Stimulated activated effector memory CD8-positive, alpha-beta T cell treated with anti-CD3 and anti-CD28 coated beads, Interleukin-12 subunit alpha, Interleukin-12 subunit beta, amount 100 ng/mL, for 72 hours (primary cell): ENCODE data around the gene TNFSF9.
"Not testable (repeated sequence)": the region's sequence is repeated elsewhere in the genome, so short reads cannot be mapped to it uniquely, and the experiment has no call there.

Source experiments
- ATAC-seq: fragments of 150-1000 bp; cut with Tn5 transposase; 2 replicates; pipeline ENCODE4 v1.10.0; 2021
- DNase-seq, 2 donors: peaks; one replicate each; pipeline ENCODE4 v3.0.0; 2021 to 2022; ENCODE audit warnings: low spot score in 2 of 2
- H3K27ac Mint-ChIP-seq: one replicate; pipeline ENCODE4 v1.8.0; 2022; ENCODE audit warnings: mild to moderate bottlenecking, mixed read lengths
- H3K36me3 Mint-ChIP-seq: one replicate; pipeline ENCODE4 v1.8.0; 2022; ENCODE audit warnings: mild to moderate bottlenecking, mixed read lengths
- H3K4me1 Mint-ChIP-seq: one replicate; pipeline ENCODE4 v1.8.0; 2022; ENCODE audit warnings: mixed read lengths
- H3K4me3 Mint-ChIP-seq: one replicate; pipeline ENCODE4 v1.8.0; 2022; ENCODE audit warnings: mild to moderate bottlenecking, mixed read lengths
- H3K9me3 Mint-ChIP-seq: one replicate; pipeline ENCODE4 v1.8.0; 2022; ENCODE audit warnings: mixed read lengths

TNFSF9 gene

GRCh38 chr19:6535558-6536137, 4.8 kb downstream of the TNFSF9 start:
- peak overlapping the region; percentile 17 for H3K4me3 Mint-ChIP-seq
- H3K9me3 Mint-ChIP-seq: no peaks in the 10 kb centered on the region
- H3K36me3 Mint-ChIP-seq: peaks cover 60% of the 10 kb centered on the region
- DNase-seq (no peak), ATAC-seq (no peak)
- H3K27ac Mint-ChIP-seq: peak overlapping the region; percentile 85
- peaks cover 51% of the 10 kb centered on the region for H3K4me1 Mint-ChIP-seq

- Mint-ChIP-seq H3K4me3 (no peak overlapping the region), H3K36me3 (peaks cover 33% of the 10 kb centered on the region), H3K27ac (no peak overlapping the region), H3K4me1 (peaks cover 31% of the 10 kb centered on the region), H3K9me3 (no peaks in the 10 kb centered on the region)
- ATAC-seq: no peak
- no peak for DNase-seq
These were observed 8.7 kb downstream of the TNFSF9 start for GRCh38 chr19:6539514-6539913.

- H3K4me1 Mint-ChIP-seq: peaks cover 21% of the 10 kb centered on the region
- peaks cover 17% of the 10 kb centered on the region for H3K36me3 Mint-ChIP-seq
- no peak overlapping the region for H3K4me3 Mint-ChIP-seq
- DNase-seq (no peak), ATAC-seq (peak; percentile 27)
- peak overlapping the region; percentile 36 for H3K27ac Mint-ChIP-seq
- H3K9me3 Mint-ChIP-seq: no peaks in the 10 kb centered on the region
These were observed 10.3 kb downstream of the TNFSF9 start for GRCh38 chr19:6540918-6541689.

GRCh38 chr19:6543866-6544347, 13.1 kb downstream of the TNFSF9 start:
- DNase-seq (peak in 1 of 2 donors; percentile 61), ATAC-seq (peak; percentile 51)
- Mint-ChIP-seq H3K4me3 (peak overlapping the region; percentile 22), H3K9me3 (no peaks in the 10 kb centered on the region), H3K27ac (peak overlapping the region; percentile 43), H3K36me3 (peaks cover 6% of the 10 kb centered on the region), H3K4me1 (peaks cover 17% of the 10 kb centered on the region)

GRCh38 chr19:6550679-6551078, 19.9 kb downstream of the TNFSF9 start:
- not testable (repeated sequence) for DNase-seq, H3K4me3 Mint-ChIP-seq, H3K9me3 Mint-ChIP-seq, H3K27ac Mint-ChIP-seq, ATAC-seq, H3K36me3 Mint-ChIP-seq
- peaks cover 18% of the 10 kb centered on the region for H3K4me1 Mint-ChIP-seq

- Mint-ChIP-seq H3K27ac (no peak overlapping the region), H3K4me3 (no peak overlapping the region), H3K4me1 (peaks cover 18% of the 10 kb centered on the region), H3K9me3 (no peaks in the 10 kb centered on the region), H3K36me3 (no peaks in the 10 kb centered on the region)
- no peak for DNase-seq
- ATAC-seq: no peak
These were observed 20.3 kb downstream of the TNFSF9 start for GRCh38 chr19:6551091-6551490.

GRCh38 chr19:6551607-6552450, 21.0 kb downstream of the TNFSF9 start:
- no peaks in the 10 kb centered on the region for H3K9me3 Mint-ChIP-seq
- H3K4me3 Mint-ChIP-seq: peak overlapping the region; percentile 31
- no peaks in the 10 kb centered on the region for H3K36me3 Mint-ChIP-seq
- H3K4me1 Mint-ChIP-seq: peaks cover 16% of the 10 kb centered on the region
- no peak overlapping the region for H3K27ac Mint-ChIP-seq
- ATAC-seq (peak; percentile 98), DNase-seq (peak; percentile 53 to 76)

GRCh38 chr19:6556043-6556449, 25.2 kb downstream of the TNFSF9 start:
- Mint-ChIP-seq H3K9me3 (no peaks in the 10 kb centered on the region), H3K4me3 (no peak overlapping the region), H3K4me1 (peaks cover 10% of the 10 kb centered on the region), H3K27ac (no peak overlapping the region), H3K36me3 (no peaks in the 10 kb centered on the region)
- DNase-seq (no peak), ATAC-seq (no peak)

GRCh38 chr19:6556480-6557195, 25.8 kb downstream of the TNFSF9 start:
- Mint-ChIP-seq H3K36me3 (no peaks in the 10 kb centered on the region), H3K9me3 (no peaks in the 10 kb centered on the region), H3K4me3 (no peak overlapping the region), H3K4me1 (peaks cover 10% of the 10 kb centered on the region), H3K27ac (no peak overlapping the region)
- DNase-seq (no peak), ATAC-seq (peak; percentile 5)

GRCh38 chr19:6562437-6562836, 31.6 kb downstream of the TNFSF9 start:
- DNase-seq, H3K4me1 Mint-ChIP-seq, ATAC-seq, H3K27ac Mint-ChIP-seq, H3K9me3 Mint-ChIP-seq, H3K36me3 Mint-ChIP-seq, H3K4me3 Mint-ChIP-seq: not testable (repeated sequence)

- Mint-ChIP-seq H3K4me1 (no peaks in the 10 kb centered on the region), H3K36me3 (no peaks in the 10 kb centered on the region), H3K4me3 (no peak overlapping the region), H3K9me3 (peaks cover 6% of the 10 kb centered on the region), H3K27ac (peak overlapping the region; percentile 58)
- DNase-seq (no peak), ATAC-seq (no peak)
These were observed 33.6 kb downstream of the TNFSF9 start for GRCh38 chr19:6564393-6564792.

GRCh38 chr19:6566727-6567126, 35.9 kb downstream of the TNFSF9 start:
- H3K36me3 Mint-ChIP-seq, H3K27ac Mint-ChIP-seq, ATAC-seq, H3K4me1 Mint-ChIP-seq, H3K4me3 Mint-ChIP-seq, DNase-seq: not testable (repeated sequence)
- peaks cover 11% of the 10 kb centered on the region for H3K9me3 Mint-ChIP-seq

GRCh38 chr19:6568010-6568526, 37.2 kb downstream of the TNFSF9 start:
- Mint-ChIP-seq H3K27ac (peak overlapping the region; percentile 33), H3K9me3 (peaks cover 11% of the 10 kb centered on the region), H3K4me1 (no peaks in the 10 kb centered on the region), H3K36me3 (no peaks in the 10 kb centered on the region), H3K4me3 (no peak overlapping the region)
- no peak for ATAC-seq
- DNase-seq: no peak

GRCh38 chr19:6568816-6569215, 38.0 kb downstream of the TNFSF9 start:
- Mint-ChIP-seq H3K4me3 (no peak overlapping the region), H3K9me3 (peaks cover 11% of the 10 kb centered on the region), H3K4me1 (no peaks in the 10 kb centered on the region), H3K36me3 (no peaks in the 10 kb centered on the region), H3K27ac (no peak overlapping the region)
- no peak for ATAC-seq
- DNase-seq: no peak

- H3K4me1 Mint-ChIP-seq: no peaks in the 10 kb centered on the region
- H3K36me3 Mint-ChIP-seq: no peaks in the 10 kb centered on the region
- no peak overlapping the region for H3K4me3 Mint-ChIP-seq
- no peak overlapping the region for H3K27ac Mint-ChIP-seq
- ATAC-seq (no peak), DNase-seq (no peak)
- H3K9me3 Mint-ChIP-seq: peaks cover 5% of the 10 kb centered on the region
These were observed 39.9 kb downstream of the TNFSF9 start for GRCh38 chr19:6570764-6571163.
